Activated B cell treated with CpG ODN at 0.5 μM for 24 hours (primary cell): Measurements from ENCODE around the gene POU2F1. TPM values are rescaled to one million over a fixed set of nuclear protein-coding genes. Genes with fewer than 3 reads are reported as not detected.

ENCODE experiments used
- ATAC-seq: fragments of 200-7000 bp; cut with Tn5 transposase; one replicate; pipeline ENCODE4 v1.10.0; 2021; ENCODE audit warnings: low read depth, mild to moderate bottlenecking, moderate library complexity
- CTCF ChIA-PET: fragments of 350-600 bp; sonication (Branson Sonifier 250); formaldehyde crosslinking; loops from one replicate; lab custom pipeline; 2021; ENCODE audit warnings: antibody characterized with exemption; lab: Charles Lee
- POLR2A ChIA-PET: fragments of 350-600 bp; sonication (Branson Sonifier 250); formaldehyde crosslinking; loops from one replicate; lab custom pipeline; 2021; ENCODE audit warnings: antibody characterized with exemption; lab: Charles Lee
- DNase-seq: peaks from one replicate; pipeline ENCODE4 v3.0.0; 2022
- H3K27ac Mint-ChIP-seq: one replicate; pipeline ENCODE4 v1.8.0; 2020; ENCODE audit warnings: mixed read lengths
- H3K27me3 Mint-ChIP-seq: one replicate; pipeline ENCODE4 v1.8.0; 2021; ENCODE audit warnings: mixed read lengths
- H3K36me3 Mint-ChIP-seq: one replicate; pipeline ENCODE4 v1.8.0; 2021; ENCODE audit warnings: low read depth, mixed read lengths
- H3K4me1 Mint-ChIP-seq: one replicate; pipeline ENCODE4 v1.8.0; 2021; ENCODE audit warnings: mixed read lengths
- H3K4me3 Mint-ChIP-seq: one replicate; pipeline ENCODE4 v1.8.0; 2020; ENCODE audit warnings: mild to moderate bottlenecking, mixed read lengths
- H3K9me3 Mint-ChIP-seq: one replicate; pipeline ENCODE4 v1.8.0; 2020; ENCODE audit warnings: mixed read lengths
- intact Hi-C: fragments of 100-400 bp; cut with micrococcal nuclease; formaldehyde crosslinking; loops from one replicate; pipeline ENCODE4 v1.15.1; 2024
- total RNA-seq: library from RNA; stranded (reverse); gene quantifications from 2 replicates; pipeline ENCODE4 v1.2.3, GENCODE V29; 2022
- TF ChIP-seq, protein P1 (sequence below): fragments of 200-600 bp; IDR thresholded peaks from one replicate; pipeline ENCODE4 v1.8.0; 2022; ENCODE audit warnings: antibody characterized with exemption, mild to moderate bottlenecking

The POU2F1 gene
- total RNA-seq, 1 donor from 2014 or later = 35.5 TPM

DNA sequence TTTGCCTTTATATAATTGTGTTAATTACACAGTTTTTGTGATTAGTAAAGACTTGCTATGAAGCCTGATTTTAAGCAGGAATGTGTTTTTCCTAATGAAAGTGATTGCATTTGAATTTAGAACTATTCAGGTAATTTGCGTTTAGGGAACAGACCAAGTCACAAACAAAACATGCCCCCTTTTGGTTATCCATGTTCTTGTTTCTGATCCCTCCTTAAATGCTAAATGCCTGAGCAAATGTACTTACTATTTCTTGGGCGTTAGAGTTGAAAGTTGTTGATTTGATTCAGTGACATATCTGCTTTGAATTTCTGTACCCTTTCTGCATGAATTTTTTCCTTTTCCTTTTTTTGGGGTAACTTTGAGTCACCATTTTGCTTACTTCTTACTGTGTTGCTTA lies 5.2 kb downstream of the POU2F1 start:
- no peak for ATAC-seq
- intact Hi-C loops = loop anchor here (10.0 kb wide), 1 partner anchor 1591 kb away; the partner anchor contains the start of gene MGST3
- ChIA-PET CTCF (no interaction called here), POLR2A (no interaction called here)
- Mint-ChIP-seq H3K4me3 (no peak overlapping the region), H3K9me3 (no peaks in the 10 kb centered on the region), H3K27ac (no peak overlapping the region), H3K36me3 (peaks cover 2% of the 10 kb centered on the region), H3K27me3 (no peaks in the 10 kb centered on the region), H3K4me1 (peaks cover 69% of the 10 kb centered on the region)
- DNase-seq = no peak
- TF ChIP-seq, protein P1, sequence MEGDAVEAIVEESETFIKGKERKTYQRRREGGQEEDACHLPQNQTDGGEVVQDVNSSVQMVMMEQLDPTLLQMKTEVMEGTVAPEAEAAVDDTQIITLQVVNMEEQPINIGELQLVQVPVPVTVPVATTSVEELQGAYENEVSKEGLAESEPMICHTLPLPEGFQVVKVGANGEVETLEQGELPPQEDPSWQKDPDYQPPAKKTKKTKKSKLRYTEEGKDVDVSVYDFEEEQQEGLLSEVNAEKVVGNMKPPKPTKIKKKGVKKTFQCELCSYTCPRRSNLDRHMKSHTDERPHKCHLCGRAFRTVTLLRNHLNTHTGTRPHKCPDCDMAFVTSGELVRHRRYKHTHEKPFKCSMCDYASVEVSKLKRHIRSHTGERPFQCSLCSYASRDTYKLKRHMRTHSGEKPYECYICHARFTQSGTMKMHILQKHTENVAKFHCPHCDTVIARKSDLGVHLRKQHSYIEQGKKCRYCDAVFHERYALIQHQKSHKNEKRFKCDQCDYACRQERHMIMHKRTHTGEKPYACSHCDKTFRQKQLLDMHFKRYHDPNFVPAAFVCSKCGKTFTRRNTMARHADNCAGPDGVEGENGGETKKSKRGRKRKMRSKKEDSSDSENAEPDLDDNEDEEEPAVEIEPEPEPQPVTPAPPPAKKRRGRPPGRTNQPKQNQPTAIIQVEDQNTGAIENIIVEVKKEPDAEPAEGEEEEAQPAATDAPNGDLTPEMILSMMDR = no peak

DNA sequence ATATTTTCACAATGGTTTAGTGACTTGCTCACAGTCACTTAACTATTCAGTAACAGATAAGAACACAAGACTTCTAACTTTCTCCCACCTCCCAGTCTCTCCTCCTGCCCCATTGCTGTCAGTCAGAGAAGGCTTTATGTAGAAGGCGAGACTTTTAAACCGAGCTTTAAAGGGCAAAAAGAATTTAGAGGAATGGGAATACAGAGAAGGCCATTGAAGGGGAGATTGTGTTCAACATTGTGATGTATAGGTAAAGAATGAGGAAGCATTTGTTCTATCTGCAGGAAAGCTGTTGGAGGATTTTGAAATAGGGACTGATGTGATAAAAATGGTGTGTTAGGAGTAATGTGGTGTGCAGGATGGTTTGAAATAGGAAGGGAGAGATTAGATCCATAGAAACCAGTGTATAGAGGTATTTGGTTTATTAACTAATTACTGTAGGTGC lies 7.3 kb downstream of the POU2F1 start:
- Mint-ChIP-seq H3K4me3 (no peak overlapping the region), H3K27ac (no peak overlapping the region), H3K36me3 (no peaks in the 10 kb centered on the region), H3K27me3 (no peaks in the 10 kb centered on the region), H3K9me3 (no peaks in the 10 kb centered on the region), H3K4me1 (peaks cover 66% of the 10 kb centered on the region)
- POLR2A ChIA-PET = interaction anchor here (0.5 kb wide), 1 partner anchor 325 kb away, joined by 4 read pairs; no protein-coding TSS in a partner anchor
- CTCF ChIA-PET = no interaction called here
- intact Hi-C loops = loop anchor here (10.0 kb wide), 1 partner anchor 1593 kb away; the partner anchor contains the start of gene MGST3
- DNase-seq (no peak), ATAC-seq (no peak)
- TF ChIP-seq, protein P1 = no peak

DNA sequence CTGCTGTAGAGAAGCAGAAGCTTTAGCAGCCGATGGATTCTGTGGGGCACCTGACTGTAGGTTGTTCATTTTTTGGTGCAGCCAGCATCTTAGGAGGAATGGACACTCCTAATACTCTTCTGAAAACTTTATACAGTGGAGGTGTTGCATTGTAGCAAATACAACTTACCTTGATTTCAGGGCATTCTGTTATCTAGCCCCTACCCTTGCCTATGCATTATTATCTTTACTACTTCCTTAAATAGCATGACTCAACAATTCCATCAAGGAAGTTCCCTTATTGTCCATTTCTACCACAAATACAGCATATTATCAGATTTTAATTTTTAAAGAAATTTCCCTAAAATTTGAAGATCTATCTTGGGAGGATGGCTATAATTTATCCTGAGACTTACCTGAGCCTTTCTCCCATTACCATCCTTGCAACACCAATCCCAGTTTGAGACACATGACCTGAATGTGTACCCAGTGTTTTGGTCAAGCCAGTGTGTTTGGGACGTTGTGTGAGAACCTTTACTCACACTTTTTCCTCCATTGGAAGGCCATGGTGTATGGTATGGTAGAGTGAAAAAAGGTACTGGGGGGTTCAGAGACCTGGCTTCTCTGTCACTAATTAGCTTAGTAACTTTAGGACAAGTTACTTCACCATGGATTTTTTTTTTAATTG lies 9.2 kb downstream of the POU2F1 start:
- ChIA-PET CTCF (no interaction called here), POLR2A (interaction anchor here (0.6 kb wide), 1 partner anchor 9 kb away, joined by 5 read pairs; the partner anchor contains the start of gene POU2F1)
- H3K4me1 Mint-ChIP-seq = peaks cover 67% of the 10 kb centered on the region
- ATAC-seq (peak; percentile 31), DNase-seq (no peak)
- TF ChIP-seq, protein P1 = no peak
- intact Hi-C loops = loop anchor here (2.0 to 10.0 kb wide), 2 partner anchors 17 to 1595 kb away; partner anchors contain the start of gene MGST3
- no peak overlapping the region for H3K4me3 Mint-ChIP-seq
- no peaks in the 10 kb centered on the region for H3K36me3 Mint-ChIP-seq
- H3K27me3 Mint-ChIP-seq = no peaks in the 10 kb centered on the region
- no peak overlapping the region for H3K27ac Mint-ChIP-seq
- no peaks in the 10 kb centered on the region for H3K9me3 Mint-ChIP-seq

DNA sequence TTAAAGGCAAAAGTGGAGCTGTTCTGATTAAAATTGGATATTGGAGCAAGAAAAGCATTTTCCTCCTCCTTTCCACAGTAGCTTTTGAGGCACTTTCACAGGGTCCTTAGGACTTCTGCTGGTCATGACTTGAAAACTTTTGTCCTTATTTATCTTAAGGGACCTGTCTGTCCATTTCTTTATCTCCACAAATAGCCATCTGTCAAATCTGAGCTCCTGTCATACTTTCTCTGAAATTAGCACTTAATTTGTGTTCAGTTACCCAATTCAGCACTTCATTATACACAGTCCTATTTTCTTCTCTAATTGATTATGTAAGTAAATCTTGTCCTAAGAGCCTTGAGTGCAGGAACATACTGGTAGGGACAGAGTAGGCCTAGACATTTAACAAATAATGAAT lies 9.8 kb downstream of the POU2F1 start:
- H3K4me3 Mint-ChIP-seq = no peak overlapping the region
- CTCF ChIA-PET = interaction anchor here (2.8 kb wide), 1 partner anchor 12 kb away, joined by 9 read pairs; no protein-coding TSS in a partner anchor

More for the DNA sequence above, 9.8 kb downstream of the POU2F1 start:
- intact Hi-C loops = loop anchor here (2.0 kb wide), 1 partner anchor 16 kb away; no protein-coding TSS in a partner anchor
- Mint-ChIP-seq H3K9me3 (no peaks in the 10 kb centered on the region), H3K4me1 (peaks cover 67% of the 10 kb centered on the region), H3K27me3 (no peaks in the 10 kb centered on the region), H3K36me3 (no peaks in the 10 kb centered on the region), H3K27ac (no peak overlapping the region)
- POLR2A ChIA-PET = interaction anchor here (0.6 to 3.6 kb wide), 2 partner anchors 8 to 10 kb away, joined by 5 to 17 read pairs; partner anchors contain the start of gene POU2F1
- TF ChIP-seq, protein P1 = no peak
- DNase-seq (no peak), ATAC-seq (no peak)
